Measurements from ENCODE around the gene EGR1.
A peak's percentile ranks its signal among the peaks of the same experiment; 100 is the strongest.

Gene EGR1

GRCh38 chr5:138453590-138453989 is 11.7 kb upstream of the EGR1 start:
- no peak for DNase-seq (ENCODE audit: low read depth)

GRCh38 chr5:138454121-138454520 is 11.2 kb upstream of the EGR1 start:
- no peak for DNase-seq (ENCODE audit: low read depth)

GRCh38 chr5:138455232-138455930 is 9.9 kb upstream of the EGR1 start:
- DNase-seq (ENCODE audit: low read depth), result no peak

GRCh38 chr5:138457531-138458275 is 7.6 kb upstream of the EGR1 start:
- DNase-seq (ENCODE audit: low read depth), result no peak

- DNase-seq (ENCODE audit: low read depth), result no peak
Observed at GRCh38 chr5:138458384-138458783, 6.9 kb upstream of the EGR1 start.

GRCh38 chr5:138458856-138459255 is 6.4 kb upstream of the EGR1 start:
- no peak for DNase-seq (ENCODE audit: low read depth)

GRCh38 chr5:138459311-138459933 is 5.9 kb upstream of the EGR1 start:
- peak; percentile 80 for DNase-seq (ENCODE audit: low read depth)

- DNase-seq (ENCODE audit: low read depth), result no peak
Observed at GRCh38 chr5:138460032-138460693, 5.1 kb upstream of the EGR1 start.

- no peak for DNase-seq (ENCODE audit: low read depth)
Observed at GRCh38 chr5:138461343-138462125, 3.7 kb upstream of the EGR1 start.

- DNase-seq (ENCODE audit: low read depth), result no peak
Observed at GRCh38 chr5:138463419-138464007, 1.8 kb upstream of the EGR1 start.

GRCh38 chr5:138464008-138464387 is 1.3 kb upstream of the EGR1 start:
- peak; percentile 90 for DNase-seq (ENCODE audit: low read depth)

- DNase-seq (ENCODE audit: low read depth), result peak; percentile 89
Observed at GRCh38 chr5:138464388-138465260, 655 bp upstream of the EGR1 start.

- no peak for DNase-seq (ENCODE audit: low read depth)
Observed at GRCh38 chr5:138466125-138466899, 1.0 kb downstream of the EGR1 start.

GRCh38 chr5:138466900-138467710 is 1.8 kb downstream of the EGR1 start:
- no peak for DNase-seq (ENCODE audit: low read depth)

- no peak for DNase-seq (ENCODE audit: low read depth)
Observed at GRCh38 chr5:138467711-138468132, 2.4 kb downstream of the EGR1 start.

- no peak for DNase-seq (ENCODE audit: low read depth)
Observed at GRCh38 chr5:138468133-138468965, 3.1 kb downstream of the EGR1 start.

- DNase-seq (ENCODE audit: low read depth), result no peak
Observed at GRCh38 chr5:138468966-138469539, 3.8 kb downstream of the EGR1 start.
